Measurements from ENCODE around the gene FHL1. TPM values are rescaled to one million over a fixed set of nuclear protein-coding genes. Genes with fewer than 3 reads are reported as not detected.

FHL1 gene
- total RNA-seq = 43.4 and 79.4 TPM in 2 replicates

GRCh38 chrX:136147315-136147901 lies at the start of gene FHL1:
TSS of gene FHL1 (plus strand) at chrX:136147533.

GRCh38 chrX:136251041-136251991 lies 104.0 kb downstream of the FHL1 start, which contains the start of gene MAP7D3:
TSS of gene MAP7D3 (minus strand) at chrX:136251400. CDS start at chrX:136251358, 42 bp downstream.

Small RNA genes lying within 50 kb of the gene (small RNA-seq; reads per million reads assigned to genes)
- not detected for gene RF01210

Other genes starting within 250 kb of the FHL1 start
- 31.1 and 34.4 TPM in 2 replicates for gene MMGT1, start 173.5 kb upstream of the FHL1 start, total RNA-seq
- 18.0 and 23.4 TPM in 2 replicates for gene SLC9A6, start 162.1 kb upstream of the FHL1 start, total RNA-seq
- gene MAP7D3, start 103.9 kb downstream of the FHL1 start, total RNA-seq = 21.4 and 22.3 TPM in 2 replicates
- under 0.01 TPM in 1 of 2 replicates, not detected in the other for gene ADGRG4, start 153.4 kb downstream of the FHL1 start, total RNA-seq